Left lung (tissue), 10 donors: ENCODE results near the gene STPG2. TPM values are rescaled to one million over a fixed set of nuclear protein-coding genes. Genes with fewer than 3 reads are reported as not detected.

ENCODE experiments used
- ATAC-seq: fragments of 200-7000 bp; cut with Tn5 transposase; one replicate; pipeline ENCODE4 v1.9.1; 2020; ENCODE audit warnings: moderate library complexity
- DNase-seq, 4 donors: peaks; one replicate each; pipeline ENCODE4 v3.0.0-alpha.2; 2013 to 2020
- H3K27ac ChIP-seq, 2 donors: fragments of 200-600 bp; sonication (generic) in 1 of 2; one replicate each; pipeline versions ENCODE4 v1.5.0 to v1.8.0; 2020 to 2021
- H3K27me3 ChIP-seq, 2 donors: fragments of 200-600 bp; sonication (generic) in 1 of 2; one replicate each; pipeline versions ENCODE4 v1.5.0 to v1.8.0; 2020 to 2021
- H3K36me3 ChIP-seq, 2 donors: fragments of 200-600 bp; sonication (generic) in 1 of 2; one replicate each; pipeline versions ENCODE4 v1.5.0 to v1.8.0; 2020 to 2021
- H3K4me1 ChIP-seq, 2 donors: fragments of 200-600 bp; one replicate each; pipeline ENCODE4 v1.8.0; 2021
- H3K4me3 ChIP-seq, 2 donors: fragments of 200-600 bp; sonication (generic) in 1 of 2; one replicate each; pipeline versions ENCODE4 v1.5.0 to v1.8.0; 2020 to 2021; ENCODE audit warnings: mild to moderate bottlenecking in 1 of 2
- H3K9me3 ChIP-seq, 2 donors: fragments of 200-600 bp; sonication (generic) in 1 of 2; one replicate each; pipeline versions ENCODE4 v1.5.0 to v1.8.0; 2020 to 2021
- intact Hi-C, 2 donors: fragments of 100-400 bp; cut with DNase I; formaldehyde crosslinking; loops; one replicate each; pipeline versions ENCODE4 v1.11.2 to v1.14.2; 2022
- polyA plus RNA-seq, 6 donors: library from polyadenylated mRNA; unstranded; fragments of 120-200 nt; gene quantifications; one replicate each; pipeline ENCODE4 v1.2.1, GENCODE V29; 2013; ENCODE audit not compliant: insufficient read length in 6 of 6
- total RNA-seq, 2 donors: library from RNA; stranded (reverse); fragmentation: NEBNext Ultra II Directional; extraction: Animal tissue kit (Norgen Biotek cat#: 25700); gene quantifications; one replicate each; pipeline ENCODE4 v1.2.1, GENCODE V29; 2021
- TF ChIP-seq, protein P1 (sequence below), 2 donors: fragments of 200-600 bp; sonication (generic) in 1 of 2; IDR thresholded peaks; one replicate each; pipeline versions ENCODE4 v1.5.0 to v1.8.0; 2021; ENCODE audit warnings: antibody characterized with exemption in 2 of 2
- donor health status: DM: no; HTN: yes; CAD: no.
- donor health status: DM: no; HTN: no; CAD: no.

Gene STPG2
- total and polyA plus RNA-seq, 8 donors, result 0.13 to 0.76 (median 0.30) TPM

DNA sequence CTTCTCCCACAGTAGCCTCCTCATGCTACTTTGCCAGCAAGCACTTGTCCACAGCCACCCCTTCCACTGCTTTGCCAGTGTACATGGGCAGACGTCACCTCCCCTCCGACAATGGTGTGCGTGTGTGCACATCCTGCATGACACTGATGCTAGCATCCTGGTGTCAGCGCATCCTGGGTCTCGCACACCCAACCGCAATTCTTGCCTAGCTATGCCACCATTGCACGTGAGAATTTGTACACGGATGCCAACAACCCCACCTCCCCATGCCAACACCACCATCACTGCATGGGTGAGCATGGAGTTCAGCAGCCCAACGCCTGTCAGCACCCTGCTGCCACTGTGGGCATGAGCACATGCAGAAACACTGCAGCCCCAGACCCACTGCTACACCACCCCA is 550.0 kb downstream of the STPG2 start:
- peak in 1 of 4 donors; percentile 38 for DNase-seq
- Histone ChIP-seq H3K27ac (no peak overlapping the region), H3K27me3 (no peaks in the 10 kb centered on the region), H3K9me3 (peaks cover 0 to 8% of the 10 kb centered on the region in 2 donors), H3K4me1 (no peaks in the 10 kb centered on the region), H3K36me3 (no peaks in the 10 kb centered on the region), H3K4me3 (no peak overlapping the region)
- ATAC-seq, result no peak
- TF ChIP-seq, protein P1, sequence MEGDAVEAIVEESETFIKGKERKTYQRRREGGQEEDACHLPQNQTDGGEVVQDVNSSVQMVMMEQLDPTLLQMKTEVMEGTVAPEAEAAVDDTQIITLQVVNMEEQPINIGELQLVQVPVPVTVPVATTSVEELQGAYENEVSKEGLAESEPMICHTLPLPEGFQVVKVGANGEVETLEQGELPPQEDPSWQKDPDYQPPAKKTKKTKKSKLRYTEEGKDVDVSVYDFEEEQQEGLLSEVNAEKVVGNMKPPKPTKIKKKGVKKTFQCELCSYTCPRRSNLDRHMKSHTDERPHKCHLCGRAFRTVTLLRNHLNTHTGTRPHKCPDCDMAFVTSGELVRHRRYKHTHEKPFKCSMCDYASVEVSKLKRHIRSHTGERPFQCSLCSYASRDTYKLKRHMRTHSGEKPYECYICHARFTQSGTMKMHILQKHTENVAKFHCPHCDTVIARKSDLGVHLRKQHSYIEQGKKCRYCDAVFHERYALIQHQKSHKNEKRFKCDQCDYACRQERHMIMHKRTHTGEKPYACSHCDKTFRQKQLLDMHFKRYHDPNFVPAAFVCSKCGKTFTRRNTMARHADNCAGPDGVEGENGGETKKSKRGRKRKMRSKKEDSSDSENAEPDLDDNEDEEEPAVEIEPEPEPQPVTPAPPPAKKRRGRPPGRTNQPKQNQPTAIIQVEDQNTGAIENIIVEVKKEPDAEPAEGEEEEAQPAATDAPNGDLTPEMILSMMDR (IDR thresholded peaks at IDR 0.05), result no peak
- intact Hi-C loops, result no loop called here

DNA sequence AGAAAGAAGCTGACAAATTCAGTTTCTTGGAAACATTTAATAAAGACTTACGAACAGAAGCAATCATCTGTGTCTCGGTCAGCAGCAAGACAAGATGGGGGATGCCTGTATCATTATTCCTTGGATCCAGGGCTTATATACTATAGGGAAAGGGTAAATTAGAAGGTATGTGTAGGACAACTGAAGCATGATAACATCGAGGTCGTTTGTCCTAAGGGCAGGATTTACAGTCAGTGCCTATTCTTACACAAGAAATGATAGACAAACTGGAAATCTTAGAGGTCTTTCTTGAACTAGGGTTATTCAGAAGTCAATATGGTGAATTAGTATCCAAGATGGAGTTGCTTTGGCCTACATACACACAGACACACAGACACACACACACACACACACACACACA is 553.0 kb downstream of the STPG2 start:
- no peak overlapping the region for H3K4me3 ChIP-seq
- no peaks in the 10 kb centered on the region for H3K36me3 ChIP-seq
- intact Hi-C loops, result no loop called here
- H3K27ac ChIP-seq, result no peak overlapping the region
- DNase-seq, result no peak
- peaks cover 0 to 5% of the 10 kb centered on the region in 2 donors for H3K9me3 ChIP-seq
- TF ChIP-seq, protein P1 (IDR thresholded peaks at IDR 0.05), result no peak
- ATAC-seq, result no peak
- H3K27me3 ChIP-seq, result no peaks in the 10 kb centered on the region
- H3K4me1 ChIP-seq, result no peaks in the 10 kb centered on the region

DNA sequence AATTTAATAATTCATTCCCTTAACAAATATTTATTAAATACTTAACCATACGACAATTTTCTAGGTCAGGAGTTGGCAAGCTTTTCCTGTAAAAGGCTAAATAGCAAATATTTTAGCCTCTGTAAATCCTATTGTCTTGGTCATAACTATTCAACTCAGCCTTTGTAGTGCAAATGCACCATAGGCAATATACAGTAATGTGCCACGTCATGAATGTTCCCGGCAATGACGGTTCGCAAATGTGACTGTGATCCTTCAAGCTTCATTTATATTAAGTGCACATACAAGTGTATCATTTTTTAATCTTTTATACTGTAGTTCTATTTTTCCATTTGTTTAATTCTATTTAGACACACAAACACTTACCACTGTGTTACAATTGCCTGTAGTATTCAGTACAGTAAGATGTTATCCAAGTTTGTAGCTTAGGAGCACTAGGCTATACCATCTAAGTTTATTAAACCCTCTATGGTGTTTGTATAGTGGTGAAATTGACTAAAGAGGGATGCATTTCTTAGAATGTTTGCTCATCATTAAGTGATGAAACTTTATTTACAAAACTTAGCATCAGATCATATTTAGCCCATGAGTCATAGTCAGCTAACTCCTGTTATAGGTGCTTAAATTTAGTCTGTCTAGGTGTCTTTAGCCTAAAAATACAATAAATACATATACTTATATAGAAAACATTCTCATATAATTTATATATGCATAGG is 553.6 kb downstream of the STPG2 start:
- TF ChIP-seq, protein P1 (IDR thresholded peaks at IDR 0.05), result no peak
- no peaks in the 10 kb centered on the region for H3K36me3 ChIP-seq
- intact Hi-C loops, result no loop called here
- no peaks in the 10 kb centered on the region for H3K27me3 ChIP-seq
- DNase-seq, result no peak
- H3K4me3 ChIP-seq, result no peak overlapping the region
- no peaks in the 10 kb centered on the region for H3K4me1 ChIP-seq
- H3K9me3 ChIP-seq, result peaks cover 0 to 5% of the 10 kb centered on the region in 2 donors
- H3K27ac ChIP-seq, result no peak overlapping the region
- no peak for ATAC-seq

DNA sequence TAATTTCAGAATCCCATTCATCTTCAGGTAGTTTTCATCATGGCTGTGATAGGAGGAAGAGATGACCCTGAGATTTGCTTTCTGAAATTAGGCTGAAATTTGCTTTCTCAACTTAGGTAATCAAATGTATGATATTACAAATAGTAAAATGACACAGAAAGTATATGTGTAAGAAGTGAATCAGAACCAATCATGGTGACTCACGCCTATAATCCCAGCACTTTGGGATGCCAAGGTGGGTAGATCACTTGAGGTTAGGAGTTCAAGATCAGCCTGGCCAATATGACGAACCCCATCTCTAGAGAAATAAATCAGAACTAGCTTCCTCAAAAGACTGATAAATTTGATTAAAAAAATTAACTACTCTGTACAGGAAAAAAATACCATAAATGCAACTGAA is 555.4 kb downstream of the STPG2 start:
- ATAC-seq, result no peak
- no peaks in the 10 kb centered on the region for H3K27me3 ChIP-seq

DNA sequence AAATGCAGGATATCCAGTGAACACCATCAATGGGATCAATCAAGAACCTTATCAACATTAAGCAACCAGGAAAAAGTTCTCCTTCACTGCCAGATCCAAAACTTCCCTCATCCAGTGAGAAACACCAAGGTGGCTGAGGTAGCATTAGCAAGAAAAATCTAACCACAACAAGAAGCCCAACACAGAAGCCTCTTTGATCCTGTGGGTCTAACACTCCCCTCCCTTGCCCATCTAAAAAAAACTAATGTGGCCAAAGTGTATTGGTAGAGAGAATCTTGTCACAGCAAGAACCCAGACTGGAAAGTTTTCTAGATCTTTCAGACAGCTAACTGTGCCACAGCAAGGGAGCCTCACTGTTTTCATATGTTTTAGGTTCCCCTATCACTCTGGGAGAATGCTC is 558.0 kb downstream of the STPG2 start:
- Histone ChIP-seq H3K27ac (no peak overlapping the region), H3K27me3 (no peaks in the 10 kb centered on the region), H3K36me3 (no peaks in the 10 kb centered on the region), H3K4me3 (no peak overlapping the region), H3K9me3 (no peaks in the 10 kb centered on the region), H3K4me1 (no peaks in the 10 kb centered on the region)
- TF ChIP-seq, protein P1 (IDR thresholded peaks at IDR 0.05), result no peak
- ATAC-seq (no peak), DNase-seq (no peak)
- intact Hi-C loops, result no loop called here

More for the DNA sequence above, 555.4 kb downstream of the STPG2 start:
- DNase-seq, result no peak
- H3K4me1 ChIP-seq, result no peaks in the 10 kb centered on the region
- no peak overlapping the region for H3K27ac ChIP-seq
- no peak overlapping the region for H3K4me3 ChIP-seq
- no peaks in the 10 kb centered on the region for H3K36me3 ChIP-seq
- peaks cover 0 to 4% of the 10 kb centered on the region in 2 donors for H3K9me3 ChIP-seq
- TF ChIP-seq, protein P1 (IDR thresholded peaks at IDR 0.05), result no peak
- intact Hi-C loops, result no loop called here
